ENCODE measurements around the gene FRMD4A. TPM values are rescaled to one million over a fixed set of nuclear protein-coding genes. Genes with fewer than 3 reads are reported as not detected.
"Not testable (repeated sequence)": the region's sequence is repeated elsewhere in the genome, so short reads cannot be mapped to it uniquely, and the experiment has no call there.

Gene FRMD4A
- total RNA-seq, 4 donors from 2014 or later = 5.6 to 34.1 (median 19.4) TPM

DNA sequence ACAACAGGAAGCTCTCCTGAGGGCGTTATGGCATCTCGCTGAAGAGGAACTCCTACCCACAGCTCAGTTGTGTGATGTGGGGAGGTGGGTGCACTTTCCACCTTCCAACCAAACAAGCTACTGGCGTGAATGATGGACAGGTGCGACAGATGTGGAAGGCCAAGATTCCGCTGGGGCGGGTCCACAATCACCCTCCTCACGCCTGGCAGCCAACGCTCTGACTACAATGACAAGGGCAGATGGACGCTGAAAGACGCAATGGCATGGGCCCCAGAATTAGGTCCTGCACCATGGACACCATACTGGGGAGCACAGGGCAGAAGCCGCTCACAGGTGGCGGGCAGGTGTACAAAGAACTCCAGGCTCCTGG is 461.4 kb downstream of the FRMD4A start:
- no peak for DNase-seq
- no peaks in the 10 kb centered on the region for H3K36me3 ChIP-seq
- no peak overlapping the region for H3K4me3 ChIP-seq
- no peaks in the 10 kb centered on the region for H3K4me1 ChIP-seq
- intact Hi-C loops (cut with DNase I; ENCODE audit: low total_unique reads) = no loop called here
- H3K27me3 ChIP-seq = no peaks in the 10 kb centered on the region
- no peak overlapping the region for H3K27ac ChIP-seq
- TF ChIP-seq, protein P1, sequence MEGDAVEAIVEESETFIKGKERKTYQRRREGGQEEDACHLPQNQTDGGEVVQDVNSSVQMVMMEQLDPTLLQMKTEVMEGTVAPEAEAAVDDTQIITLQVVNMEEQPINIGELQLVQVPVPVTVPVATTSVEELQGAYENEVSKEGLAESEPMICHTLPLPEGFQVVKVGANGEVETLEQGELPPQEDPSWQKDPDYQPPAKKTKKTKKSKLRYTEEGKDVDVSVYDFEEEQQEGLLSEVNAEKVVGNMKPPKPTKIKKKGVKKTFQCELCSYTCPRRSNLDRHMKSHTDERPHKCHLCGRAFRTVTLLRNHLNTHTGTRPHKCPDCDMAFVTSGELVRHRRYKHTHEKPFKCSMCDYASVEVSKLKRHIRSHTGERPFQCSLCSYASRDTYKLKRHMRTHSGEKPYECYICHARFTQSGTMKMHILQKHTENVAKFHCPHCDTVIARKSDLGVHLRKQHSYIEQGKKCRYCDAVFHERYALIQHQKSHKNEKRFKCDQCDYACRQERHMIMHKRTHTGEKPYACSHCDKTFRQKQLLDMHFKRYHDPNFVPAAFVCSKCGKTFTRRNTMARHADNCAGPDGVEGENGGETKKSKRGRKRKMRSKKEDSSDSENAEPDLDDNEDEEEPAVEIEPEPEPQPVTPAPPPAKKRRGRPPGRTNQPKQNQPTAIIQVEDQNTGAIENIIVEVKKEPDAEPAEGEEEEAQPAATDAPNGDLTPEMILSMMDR (IDR thresholded peaks at IDR 0.05) = no peak
- TF ChIP-seq POLR2A (IDR thresholded peaks at IDR 0.05) = no peak
- H3K9me3 ChIP-seq = no peaks in the 10 kb centered on the region

DNA sequence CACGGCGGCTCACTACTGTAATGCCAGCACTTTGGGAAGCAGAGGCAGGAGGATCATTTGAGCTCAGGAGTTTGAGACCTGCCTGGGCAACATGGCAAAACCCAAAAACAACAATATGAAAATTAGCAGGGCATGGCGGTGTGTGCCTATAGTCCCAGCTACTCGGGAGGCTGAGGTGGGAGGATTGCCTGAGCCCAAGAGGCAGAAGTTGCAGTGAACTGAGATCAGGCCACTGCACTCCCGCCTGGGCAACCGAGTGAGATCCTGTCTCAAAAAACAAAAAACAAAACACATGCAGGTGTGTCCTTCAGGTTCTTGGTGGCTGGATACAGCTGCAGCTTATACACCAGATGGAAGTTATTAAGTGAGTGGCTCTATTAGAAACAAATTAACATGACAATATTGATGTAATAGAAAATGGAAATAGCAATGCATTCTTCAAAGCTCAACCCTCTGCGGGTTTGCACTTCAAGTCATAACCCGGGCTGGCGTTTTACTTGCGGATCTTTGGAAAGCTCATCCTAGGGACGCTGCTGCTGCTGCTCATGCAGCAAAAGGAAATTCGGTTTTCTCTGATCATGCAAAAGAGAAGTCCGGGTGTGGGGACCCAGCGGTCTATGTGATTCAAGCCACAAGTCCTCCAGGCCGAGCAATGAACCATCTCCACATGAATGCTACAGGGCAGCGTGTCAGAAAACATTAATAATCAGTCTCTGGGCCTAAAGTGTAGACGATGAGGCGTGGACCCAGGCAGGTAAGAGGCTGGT is 462.0 kb downstream of the FRMD4A start:
- no peak for DNase-seq
- Histone ChIP-seq H3K4me3 (no peak overlapping the region), H3K36me3 (no peaks in the 10 kb centered on the region), H3K27ac (no peak overlapping the region), H3K4me1 (no peaks in the 10 kb centered on the region), H3K27me3 (no peaks in the 10 kb centered on the region), H3K9me3 (no peaks in the 10 kb centered on the region)
- no peak for TF ChIP-seq POLR2A (IDR thresholded peaks at IDR 0.05)
- TF ChIP-seq, protein P1 (IDR thresholded peaks at IDR 0.05) = no peak
- intact Hi-C loops (cut with DNase I; ENCODE audit: low total_unique reads) = no loop called here

DNA sequence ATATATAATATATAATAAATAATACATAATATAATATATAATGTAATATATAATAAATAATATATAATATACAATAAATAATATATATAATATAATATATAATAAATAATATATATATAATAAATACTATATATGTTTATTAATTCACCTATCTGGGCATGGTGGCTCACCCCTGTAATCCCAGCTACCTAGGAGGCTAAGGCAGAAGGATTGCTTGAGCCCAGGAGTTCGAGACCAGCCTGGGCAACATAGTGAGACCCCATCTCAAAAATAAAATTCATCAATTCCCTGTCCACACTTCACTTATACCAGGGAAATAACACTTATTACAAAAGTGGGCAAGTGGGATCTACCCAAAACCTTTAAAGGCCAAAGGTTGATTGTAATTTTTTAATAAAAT is 462.9 kb downstream of the FRMD4A start:
- H3K36me3 ChIP-seq = no peaks in the 10 kb centered on the region
- H3K4me1 ChIP-seq = no peaks in the 10 kb centered on the region
- intact Hi-C loops (cut with DNase I; ENCODE audit: low total_unique reads) = no loop called here
- no peak overlapping the region for H3K27ac ChIP-seq
- H3K4me3 ChIP-seq = no peak overlapping the region
- no peaks in the 10 kb centered on the region for H3K27me3 ChIP-seq
- no peaks in the 10 kb centered on the region for H3K9me3 ChIP-seq
- no peak for DNase-seq
- TF ChIP-seq, protein P1 (IDR thresholded peaks at IDR 0.05) = no peak

DNA sequence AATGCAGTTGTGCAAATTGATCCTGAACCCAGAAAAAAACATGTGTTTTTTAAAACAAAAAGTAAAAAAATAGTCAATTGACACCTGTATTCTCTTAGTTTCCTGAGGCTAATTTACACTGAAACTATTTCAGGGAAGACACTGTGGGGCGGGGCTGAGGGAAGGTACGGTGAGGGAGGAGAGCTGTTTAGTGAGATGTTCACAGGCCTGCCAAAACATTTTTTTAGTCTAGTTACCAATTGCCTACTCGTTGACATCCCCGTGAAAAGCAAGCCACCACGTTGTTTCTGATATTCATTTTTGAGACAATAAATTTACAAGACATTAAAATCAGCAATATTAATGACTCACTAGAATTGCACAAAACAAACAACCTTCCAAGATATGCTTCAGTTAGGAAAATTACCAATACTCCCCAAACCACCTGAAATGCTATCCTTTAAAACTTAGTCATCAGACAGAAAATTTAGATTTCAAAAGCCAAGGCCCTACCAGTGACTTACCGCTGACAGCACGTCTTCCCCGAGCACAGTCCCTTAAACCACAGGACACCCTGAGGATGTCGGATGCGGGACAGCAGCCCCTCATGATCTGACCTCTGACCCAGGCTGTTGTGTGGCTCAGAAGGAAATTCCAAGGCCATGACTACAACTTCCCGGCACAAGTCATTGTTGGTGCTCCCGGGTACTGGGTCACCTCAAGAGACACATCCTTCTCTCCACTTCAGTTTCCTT is 464.8 kb downstream of the FRMD4A start:
- no peak for TF ChIP-seq POLR2A (IDR thresholded peaks at IDR 0.05)
- TF ChIP-seq, protein P1 (IDR thresholded peaks at IDR 0.05) = no peak
- Histone ChIP-seq H3K36me3 (no peaks in the 10 kb centered on the region), H3K9me3 (no peaks in the 10 kb centered on the region), H3K27me3 (no peaks in the 10 kb centered on the region), H3K4me1 (no peaks in the 10 kb centered on the region), H3K27ac (no peak overlapping the region), H3K4me3 (no peak overlapping the region)
- DNase-seq = no peak
- intact Hi-C loops (cut with DNase I; ENCODE audit: low total_unique reads) = no loop called here

DNA sequence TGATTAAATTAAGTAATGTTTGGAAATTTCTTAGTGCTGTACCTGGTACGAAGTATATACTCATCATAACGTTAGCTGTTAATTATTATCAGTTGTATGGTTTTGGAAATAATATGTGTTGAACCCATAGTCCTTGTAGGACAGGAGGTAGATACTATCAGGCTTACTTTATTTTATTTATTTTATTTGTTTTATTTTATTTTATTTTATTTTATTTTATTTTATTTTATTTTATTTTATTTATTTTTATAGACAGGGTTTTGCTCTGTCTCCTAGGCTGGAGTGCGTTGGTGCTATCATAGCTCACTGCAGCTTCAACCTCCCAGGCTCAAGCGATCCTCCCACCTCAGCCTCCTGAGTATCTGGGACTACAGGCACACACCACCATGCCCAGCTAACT is 465.5 kb downstream of the FRMD4A start:
- H3K4me3 ChIP-seq; H3K27ac ChIP-seq; H3K27me3 ChIP-seq; H3K9me3 ChIP-seq; H3K36me3 ChIP-seq; H3K4me1 ChIP-seq; intact Hi-C loops (cut with DNase I; ENCODE audit: low total_unique reads); DNase-seq: not testable (repeated sequence)

Measured in uterus (tissue), 4 donors.